GM21528 (cell line): Measurements from ENCODE around the gene PDE6C.

Experiments used
- ATAC-seq: cut with Tn5 transposase; IDR thresholded peaks from one replicate; pipeline ENCODE4 v1.9.1; 2021; ENCODE audit warnings: mild to moderate bottlenecking, moderate library complexity; ENCODE audit not compliant: unreplicated experiment, low FRiP score

PDE6C gene

DNA sequence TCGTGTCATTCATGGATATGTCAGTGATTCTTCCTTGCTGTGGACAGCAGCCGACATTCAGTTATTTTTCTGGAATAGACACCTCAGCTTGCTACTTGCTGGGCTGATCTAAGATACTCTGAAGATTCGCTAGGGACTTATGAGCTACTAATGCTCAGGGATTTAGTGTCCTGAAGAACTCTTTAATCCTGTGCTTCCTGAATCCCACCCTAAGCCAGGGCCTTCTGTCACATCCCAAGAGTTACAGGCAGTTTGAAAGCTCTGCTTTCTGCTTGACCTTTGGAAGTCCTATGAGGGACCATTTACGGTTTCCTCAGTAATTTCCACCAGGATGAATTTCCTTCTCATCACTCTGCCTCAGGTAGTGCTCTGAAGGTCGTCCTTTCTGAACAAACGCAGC is at the start of gene PDE6C:
PDE6C (plus strand) TSS at position 227 of the 400 bp plus-strand sequence. CDS start 189 bp downstream, outside the sequence.
- ATAC-seq = no peak

- no peak for ATAC-seq
Observed at GRCh38 chr10:93565446-93565845, 46.9 kb upstream of the PDE6C start.

DNA sequence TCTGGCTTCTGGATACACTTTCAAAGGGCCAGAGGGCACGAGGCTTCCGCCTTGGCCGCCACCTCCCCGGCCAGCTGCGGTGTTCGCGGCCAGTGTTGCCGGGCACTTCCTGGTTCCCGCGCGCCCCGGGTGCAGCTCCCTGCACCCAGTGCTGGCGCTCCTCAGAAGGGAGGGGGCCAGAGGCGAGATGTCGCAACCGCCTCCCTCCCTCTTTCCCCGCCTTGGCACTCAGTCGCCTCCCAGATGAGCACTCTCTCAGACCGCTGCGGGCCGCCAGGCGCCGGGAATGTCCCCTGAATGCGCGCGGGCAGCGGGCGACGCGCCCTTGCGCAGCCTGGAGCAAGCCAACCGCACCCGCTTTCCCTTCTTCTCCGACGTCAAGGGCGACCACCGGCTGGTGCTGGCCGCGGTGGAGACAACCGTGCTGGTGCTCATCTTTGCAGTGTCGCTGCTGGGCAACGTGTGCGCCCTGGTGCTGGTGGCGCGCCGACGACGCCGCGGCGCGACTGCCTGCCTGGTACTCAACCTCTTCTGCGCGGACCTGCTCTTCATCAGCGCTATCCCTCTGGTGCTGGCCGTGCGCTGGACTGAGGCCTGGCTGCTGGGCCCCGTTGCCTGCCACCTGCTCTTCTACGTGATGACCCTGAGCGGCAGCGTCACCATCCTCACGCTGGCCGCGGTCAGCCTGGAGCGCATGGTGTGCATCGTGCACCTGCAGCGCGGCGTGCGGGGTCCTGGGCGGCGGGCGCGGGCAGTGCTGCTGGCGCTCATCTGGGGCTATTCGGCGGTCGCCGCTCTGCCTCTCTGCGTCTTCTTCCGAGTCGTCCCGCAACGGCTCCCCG is 45.7 kb upstream of the PDE6C start, which contains the start of gene FFAR4:
FFAR4 (plus strand) TSS at position 231 of the 842 bp plus-strand sequence; CDS start at position 287, 56 bp downstream.
- ATAC-seq = no peak

GRCh38 chr10:93567277-93568104 is 44.8 kb upstream of the PDE6C start:
- ATAC-seq = no peak

- ATAC-seq = no peak
Observed at GRCh38 chr10:93568105-93568390, 44.3 kb upstream of the PDE6C start.

GRCh38 chr10:93570383-93570782 is 42.0 kb upstream of the PDE6C start:
- no peak for ATAC-seq

GRCh38 chr10:93572606-93573005 is 39.7 kb upstream of the PDE6C start:
- ATAC-seq = no peak

DNA sequence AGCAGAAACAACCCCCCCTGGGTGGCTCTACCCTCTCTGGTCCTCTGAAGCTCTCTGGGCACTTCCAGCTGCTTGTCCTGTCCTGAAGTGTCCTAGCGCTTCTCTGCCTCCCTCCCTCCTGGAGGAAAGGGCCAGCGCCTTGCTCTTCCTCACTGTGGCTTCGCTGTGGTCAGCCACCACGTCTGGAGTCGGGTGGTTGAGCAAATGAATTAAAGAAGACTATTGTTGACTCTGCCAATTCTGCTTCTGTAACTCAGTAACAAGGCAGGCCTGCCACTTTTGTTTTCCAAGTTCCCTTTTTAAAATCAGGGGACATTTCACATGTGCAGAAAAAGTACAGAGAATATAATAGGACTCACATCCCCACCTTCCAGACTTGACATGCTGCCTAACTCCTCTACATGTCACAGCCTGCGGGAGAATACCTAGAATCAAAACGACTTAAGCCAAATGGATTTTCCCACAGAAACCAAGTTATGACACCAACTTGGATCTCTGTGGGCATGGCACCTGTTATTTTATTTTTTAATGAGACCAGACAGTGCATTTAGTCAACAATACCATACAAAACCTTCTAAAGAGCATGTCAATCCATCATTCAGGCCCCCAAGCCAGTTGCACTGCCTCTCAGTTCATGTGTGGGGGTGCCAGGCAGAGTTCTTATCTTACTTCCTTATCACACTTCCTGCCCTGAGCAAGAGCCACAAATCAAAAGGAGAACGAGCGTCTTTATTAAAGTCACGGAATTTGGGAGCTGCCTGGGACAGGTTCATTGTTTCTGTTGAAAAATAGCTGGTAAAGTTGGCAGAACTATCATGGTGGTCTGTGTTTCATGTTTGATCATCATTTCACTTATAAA is 39.1 kb upstream of the PDE6C start:
- no peak for ATAC-seq

DNA sequence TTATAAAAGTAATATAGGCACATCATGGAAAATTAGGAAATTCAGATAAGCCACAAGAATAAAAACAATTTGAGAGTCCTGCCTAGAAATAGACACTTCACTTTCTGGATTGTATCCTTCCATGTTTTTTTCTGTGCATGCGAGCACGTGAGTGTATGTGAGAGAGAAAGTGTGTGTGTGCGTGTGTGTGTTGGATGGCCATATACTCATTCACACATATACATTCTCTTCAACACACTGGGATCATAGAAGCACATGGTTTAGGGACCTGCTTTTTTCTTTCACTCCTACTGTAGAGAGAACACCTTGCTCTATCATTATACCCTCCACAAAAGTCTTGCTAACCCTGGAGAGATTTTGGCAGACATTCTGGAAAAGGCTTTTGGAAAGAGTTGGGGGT is 38.4 kb upstream of the PDE6C start:
- no peak for ATAC-seq

- no peak for ATAC-seq
Observed at GRCh38 chr10:93576888-93577287, 35.4 kb upstream of the PDE6C start.

GRCh38 chr10:93577565-93577964 is 34.8 kb upstream of the PDE6C start:
- ATAC-seq = no peak

- ATAC-seq = no peak
Observed at GRCh38 chr10:93579089-93579488, 33.2 kb upstream of the PDE6C start.

DNA sequence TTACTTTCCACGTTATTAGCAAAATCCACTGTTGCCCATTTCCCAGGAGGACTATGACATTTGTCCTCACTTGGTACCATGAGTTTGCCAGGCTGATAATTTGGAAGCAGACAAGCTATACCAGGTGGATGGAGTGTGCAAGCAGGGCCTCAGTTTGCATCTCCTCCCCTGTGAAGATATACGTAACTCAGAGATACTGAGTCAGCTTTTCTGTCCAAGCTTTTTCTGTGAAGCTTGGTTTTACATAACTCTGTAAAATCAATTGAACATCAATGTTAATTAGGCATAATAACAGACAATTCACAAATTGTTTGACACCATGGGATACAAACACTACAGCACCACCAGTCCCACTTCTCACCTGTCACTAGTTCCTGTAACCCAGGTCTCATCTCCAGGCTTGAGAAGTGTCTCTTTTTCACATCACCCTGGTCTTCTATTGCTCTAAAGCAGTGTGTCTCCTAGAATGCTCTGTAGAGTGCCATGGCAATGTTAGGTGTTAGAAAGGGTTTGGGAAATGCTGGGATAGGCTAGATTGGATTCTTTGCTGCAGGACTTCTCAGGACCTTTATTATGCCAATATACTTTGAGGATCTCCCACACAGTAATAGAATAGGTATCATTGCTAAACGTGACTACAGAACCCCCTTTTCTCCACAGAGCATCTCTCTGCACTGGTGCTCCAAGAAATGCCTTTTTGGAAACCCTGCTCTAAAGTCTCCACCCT is 32.2 kb upstream of the PDE6C start:
- ATAC-seq = no peak

- ATAC-seq = no peak
Observed at GRCh38 chr10:93580828-93581227, 31.5 kb upstream of the PDE6C start.

- ATAC-seq = no peak
Observed at GRCh38 chr10:93584445-93584844, 27.9 kb upstream of the PDE6C start.

DNA sequence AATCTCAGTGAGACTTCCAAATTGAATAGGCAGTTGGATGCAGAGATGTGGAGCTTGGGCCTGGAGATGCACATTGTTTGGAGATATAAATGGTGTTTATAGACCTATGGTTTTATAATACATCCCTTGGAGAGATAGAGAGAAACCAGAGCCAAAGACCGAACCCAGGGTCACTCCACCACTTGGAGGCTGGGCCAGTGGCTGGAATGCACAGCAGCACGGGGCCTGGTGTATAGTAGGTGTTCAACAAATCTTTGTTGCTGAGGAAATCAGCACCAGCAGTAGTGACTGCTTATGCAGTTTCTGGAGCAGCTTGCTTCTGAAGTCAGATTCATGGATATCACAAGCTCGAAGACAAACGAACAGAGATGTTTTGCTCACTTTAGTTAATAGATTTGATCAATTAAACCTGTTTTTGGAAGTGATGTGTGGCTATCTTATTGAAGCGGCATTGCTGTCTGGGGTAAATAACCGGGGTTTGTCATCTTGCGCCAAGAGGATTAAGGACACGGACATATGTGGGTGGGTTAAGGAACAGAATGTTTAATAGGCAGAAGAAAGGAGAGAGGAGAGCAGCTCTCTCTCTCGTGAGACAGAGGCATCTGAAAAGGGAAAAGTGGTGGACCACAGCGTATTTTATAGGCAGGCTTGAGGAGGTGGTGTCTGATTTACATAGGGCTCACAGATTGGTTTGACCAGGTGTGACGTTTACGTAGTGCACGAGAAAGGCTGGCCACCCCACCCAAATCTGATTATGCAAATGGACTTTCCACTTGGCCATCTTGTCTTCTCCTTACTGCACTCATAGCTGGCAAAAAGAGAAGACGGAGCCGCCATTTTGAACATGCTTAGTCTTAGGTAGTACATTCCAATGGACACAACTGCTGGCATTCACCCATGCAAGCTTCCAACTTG is 22.4 kb upstream of the PDE6C start:
- no peak for ATAC-seq

- ATAC-seq = no peak
Observed at GRCh38 chr10:93590638-93591037, 21.7 kb upstream of the PDE6C start.

GRCh38 chr10:93591065-93591808 is 21.1 kb upstream of the PDE6C start:
- ATAC-seq = no peak
